ENCODE measurements around the gene RDH13.

DNA sequence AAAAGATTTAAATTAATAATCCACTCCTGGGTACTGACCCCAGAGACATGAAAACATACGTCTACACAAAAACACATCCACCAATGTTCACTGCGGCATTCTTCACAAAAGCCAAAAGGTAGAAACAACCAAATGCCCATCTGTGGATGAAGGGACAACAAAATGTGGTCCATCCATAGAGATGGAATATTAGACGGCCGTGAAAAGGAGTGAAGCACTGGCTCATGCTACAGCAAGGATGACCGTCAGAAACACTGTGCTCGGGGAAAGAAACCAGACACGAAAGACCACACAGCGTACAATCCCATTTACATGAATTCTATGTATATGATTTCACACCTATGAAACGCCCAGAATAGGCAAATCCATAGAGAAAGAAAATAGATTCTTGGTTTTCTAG, 6.1 kb downstream of the RDH13 start:
- no peak for TF ChIP-seq CTCF (IDR thresholded peaks at IDR 0.05)
- TF ChIP-seq POLR2A (IDR thresholded peaks at IDR 0.05) = no peak

All from heart left ventricle (tissue), 13 donors.